Fibroblast of lung (primary cell): ENCODE results near the gene SUFU. TPM values are rescaled to one million over a fixed set of nuclear protein-coding genes. Genes with fewer than 3 reads are reported as not detected.

ENCODE experiments used
- DNase-seq, 2 donors: peaks; one replicate each; pipeline versions ENCODE4 v3.0.0 to v3.0.0-alpha.2; 2010; ENCODE audit warnings: low read depth in 2 of 2
- H2AFZ ChIP-seq: 2 replicates; pipeline ENCODE4 v1.5.1; 2012; ENCODE audit warnings: low read length, control low read depth, inconsistent platforms
- H3K27ac ChIP-seq: 2 replicates; pipeline ENCODE4 v1.5.1; 2011; ENCODE audit warnings: low read length, control low read depth; ENCODE audit not compliant: insufficient read depth
- H3K27me3 ChIP-seq: 2 replicates; pipeline ENCODE4 v1.5.1; 2011; ENCODE audit warnings: mild to moderate bottlenecking, low read length; ENCODE audit not compliant: control insufficient read depth, insufficient read depth
- H3K36me3 ChIP-seq: 2 replicates; pipeline ENCODE4 v1.5.1; 2011; ENCODE audit warnings: low read length; ENCODE audit not compliant: control insufficient read depth, insufficient read depth
- H3K4me1 ChIP-seq: 2 replicates; pipeline ENCODE4 v1.5.1; 2011; ENCODE audit warnings: low read length; ENCODE audit not compliant: control insufficient read depth, insufficient read depth; ENCODE audit errors: extremely low read depth
- H3K4me2 ChIP-seq: 2 replicates; pipeline ENCODE4 v1.5.1; 2011; ENCODE audit warnings: low read length, control low read depth; ENCODE audit not compliant: insufficient read depth; ENCODE audit errors: extremely low read depth
- H3K4me3 ChIP-seq, 4 experiments: fragments of 200-600 bp in 1 of 4; sonication (generic) in 1 of 4; replicated peaks in 1 of 4; 2 replicates each; pipeline ENCODE4 v1.5.1; 2011 to 2016; ENCODE audit warnings: low read length in 4 of 4, low read depth in 3 of 4, mild to moderate bottlenecking in 3 of 4, control low read depth in 2 of 4, inconsistent platforms in 1 of 4, mixed read lengths in 1 of 4; ENCODE audit not compliant: insufficient read depth in 1 of 4; ENCODE audit errors: control extremely low read depth in 1 of 4
- H3K79me2 ChIP-seq: 2 replicates; pipeline ENCODE4 v1.5.1; 2012; ENCODE audit warnings: mild to moderate bottlenecking, low read length, inconsistent platforms; ENCODE audit not compliant: control insufficient read depth, insufficient read depth
- H3K9ac ChIP-seq: 2 replicates; pipeline ENCODE4 v1.5.1; 2011; ENCODE audit warnings: mild to moderate bottlenecking, low read length, control low read depth; ENCODE audit not compliant: insufficient read depth
- H3K9me3 ChIP-seq: 2 replicates; pipeline ENCODE4 v1.5.1; 2012; ENCODE audit warnings: low read depth, low read length; ENCODE audit not compliant: control insufficient read depth, insufficient read depth
- H4K20me1 ChIP-seq: 2 replicates; pipeline ENCODE4 v1.5.1; 2011; ENCODE audit warnings: low read length; ENCODE audit not compliant: control insufficient read depth, insufficient read depth; ENCODE audit errors: extremely low read depth
- EZH2 ChIP-seq: IDR thresholded peaks from 2 replicates; pipeline ENCODE4 v1.5.1; 2012; ENCODE audit warnings: low read length, control low read depth, mild to moderate bottlenecking; ENCODE audit errors: missing control alignments
- polyA plus RNA-seq, 2 donors: library from polyadenylated mRNA; depleted of rRNA in 1 of 2; stranded (reverse) in 1 of 2; unstranded in 1 of 2; fragments of >200 nt; gene quantifications; 2 replicates each; pipeline ENCODE4 v1.2.1, GENCODE V29; 2011 to 2012; ENCODE audit warnings: missing spikeins in 1 of 2
- total RNA-seq: library from RNA; depleted of rRNA; stranded (reverse); fragments of >200 nt; gene quantifications from 2 replicates; pipeline ENCODE4 v1.2.1, GENCODE V29; 2014
- TF ChIP-seq, protein P1 (sequence below), 2 donors: IDR thresholded peaks in 1 of 2; conservative IDR thresholded peaks in 1 of 2; 1 replicate in 1 of 2; 2 replicates in 1 of 2; pipeline ENCODE4 v1.5.1; 2011 to 2012; ENCODE audit warnings: low read length in 2 of 2, control low read depth in 1 of 2, inconsistent platforms in 1 of 2, low read depth in 1 of 2, mild to moderate bottlenecking in 1 of 2

SUFU gene
- total and polyA plus RNA-seq, 2 donors (not counting 1 experiment from before 2014, with no cell fraction given): 4.3 to 5.6 TPM

DNA sequence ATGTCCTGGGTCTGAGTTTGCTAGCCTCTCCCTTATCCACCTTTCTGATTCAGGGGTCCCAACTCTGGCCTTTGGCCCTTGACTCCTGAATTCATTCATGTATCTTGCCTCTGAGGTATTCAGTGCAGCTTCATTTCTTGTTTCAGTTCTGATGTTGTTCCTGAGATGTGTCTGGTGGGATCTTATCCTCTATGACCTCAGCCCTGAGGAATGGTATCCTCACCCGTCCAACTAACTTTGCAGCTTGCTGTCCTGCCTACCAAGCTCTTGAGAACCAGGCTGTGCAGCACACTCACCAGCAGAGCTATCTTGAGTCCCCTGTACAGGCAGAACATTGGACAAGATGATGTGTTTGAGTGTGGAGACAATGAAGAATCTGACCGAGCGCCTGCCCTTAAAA is 13.8 kb downstream of the SUFU start:
- peak overlapping the region; percentile 19 for H3K4me2 ChIP-seq
- H3K36me3 ChIP-seq: no peaks in the 10 kb centered on the region
- H3K9me3 ChIP-seq: no peaks in the 10 kb centered on the region
- no peak overlapping the region for H3K4me3 ChIP-seq
- TF ChIP-seq EZH2: no peak
- TF ChIP-seq, protein P1, sequence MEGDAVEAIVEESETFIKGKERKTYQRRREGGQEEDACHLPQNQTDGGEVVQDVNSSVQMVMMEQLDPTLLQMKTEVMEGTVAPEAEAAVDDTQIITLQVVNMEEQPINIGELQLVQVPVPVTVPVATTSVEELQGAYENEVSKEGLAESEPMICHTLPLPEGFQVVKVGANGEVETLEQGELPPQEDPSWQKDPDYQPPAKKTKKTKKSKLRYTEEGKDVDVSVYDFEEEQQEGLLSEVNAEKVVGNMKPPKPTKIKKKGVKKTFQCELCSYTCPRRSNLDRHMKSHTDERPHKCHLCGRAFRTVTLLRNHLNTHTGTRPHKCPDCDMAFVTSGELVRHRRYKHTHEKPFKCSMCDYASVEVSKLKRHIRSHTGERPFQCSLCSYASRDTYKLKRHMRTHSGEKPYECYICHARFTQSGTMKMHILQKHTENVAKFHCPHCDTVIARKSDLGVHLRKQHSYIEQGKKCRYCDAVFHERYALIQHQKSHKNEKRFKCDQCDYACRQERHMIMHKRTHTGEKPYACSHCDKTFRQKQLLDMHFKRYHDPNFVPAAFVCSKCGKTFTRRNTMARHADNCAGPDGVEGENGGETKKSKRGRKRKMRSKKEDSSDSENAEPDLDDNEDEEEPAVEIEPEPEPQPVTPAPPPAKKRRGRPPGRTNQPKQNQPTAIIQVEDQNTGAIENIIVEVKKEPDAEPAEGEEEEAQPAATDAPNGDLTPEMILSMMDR (conservative IDR thresholded peaks at IDR 0.05 in 1 of 2, IDR thresholded peaks at IDR 0.05 in 1 of 2; ENCODE audit: low read depth in 1 of 2, low read length in 2 of 2): no peak
- no peaks in the 10 kb centered on the region for H3K79me2 ChIP-seq
- H3K9ac ChIP-seq: no peak overlapping the region
- no peaks in the 10 kb centered on the region for H4K20me1 ChIP-seq
- H2AFZ ChIP-seq: no peak overlapping the region
- H3K27me3 ChIP-seq: no peaks in the 10 kb centered on the region
- peaks cover 3% of the 10 kb centered on the region for H3K4me1 ChIP-seq
- no peak overlapping the region for H3K27ac ChIP-seq
- DNase-seq: peak in 1 of 2 donors; percentile 72

DNA sequence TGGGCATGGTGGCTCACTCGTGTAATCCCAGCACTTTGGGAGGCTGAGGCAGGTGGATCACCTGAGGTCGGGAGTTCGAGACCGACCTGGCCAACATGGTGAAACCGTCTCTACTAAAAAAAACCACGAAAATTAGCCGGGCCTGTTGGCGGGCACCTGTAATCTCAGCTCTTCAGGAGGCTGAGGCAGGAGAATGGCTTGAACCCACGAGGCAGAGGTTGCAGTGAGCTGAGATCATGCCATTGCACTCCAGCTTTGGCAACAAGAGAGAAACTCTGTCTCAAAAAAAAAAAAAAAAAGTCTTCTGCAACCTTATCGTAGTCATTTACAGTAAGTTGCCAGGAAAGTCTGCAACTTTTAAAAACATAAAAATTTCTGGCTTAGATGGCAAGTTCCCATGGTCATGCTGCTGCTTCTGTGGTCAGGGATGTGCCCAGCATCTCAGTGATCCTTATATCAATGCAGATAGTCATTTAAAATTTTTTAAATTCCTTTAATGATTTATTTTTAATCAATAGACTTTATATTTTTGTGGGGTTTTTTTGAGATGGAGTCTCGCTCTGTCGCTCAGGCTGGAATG is 15.6 kb downstream of the SUFU start:
- Histone ChIP-seq H3K4me3 (no peak overlapping the region), H3K4me1 (peaks cover 3% of the 10 kb centered on the region), H4K20me1 (no peaks in the 10 kb centered on the region), H3K4me2 (no peak overlapping the region), H3K9ac (no peak overlapping the region), H2AFZ (no peak overlapping the region), H3K27ac (no peak overlapping the region), H3K36me3 (no peaks in the 10 kb centered on the region), H3K79me2 (no peaks in the 10 kb centered on the region), H3K27me3 (no peaks in the 10 kb centered on the region), H3K9me3 (no peaks in the 10 kb centered on the region)
- no peak for DNase-seq
- TF ChIP-seq, protein P1 (conservative IDR thresholded peaks at IDR 0.05 in 1 of 2, IDR thresholded peaks at IDR 0.05 in 1 of 2; ENCODE audit: low read depth in 1 of 2, low read length in 2 of 2): no peak
- TF ChIP-seq EZH2: no peak

DNA sequence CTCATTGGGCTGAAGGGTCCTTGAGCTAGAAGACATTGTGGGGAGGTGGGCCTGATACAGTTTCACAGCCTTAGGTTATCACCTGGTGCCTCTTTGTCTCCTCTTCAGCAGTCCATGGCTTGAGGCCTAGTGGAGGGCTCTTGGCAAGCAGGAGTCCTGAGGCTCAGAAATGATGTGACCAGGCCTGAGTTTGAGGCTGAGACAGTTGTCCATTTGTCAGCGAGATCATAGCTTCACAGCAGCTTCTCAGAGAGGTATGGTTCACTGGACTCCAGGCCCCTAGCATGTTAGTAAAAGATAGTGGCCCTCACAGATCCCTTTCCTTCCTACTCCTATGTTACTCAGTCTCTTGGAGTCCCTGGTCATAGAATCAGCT is 19.1 kb downstream of the SUFU start:
- H3K4me2 ChIP-seq: no peak overlapping the region
- peak overlapping the region; percentile 22 for H3K27ac ChIP-seq
- H3K79me2 ChIP-seq: no peaks in the 10 kb centered on the region
- H3K36me3 ChIP-seq: no peaks in the 10 kb centered on the region
- TF ChIP-seq EZH2: no peak
- TF ChIP-seq, protein P1 (conservative IDR thresholded peaks at IDR 0.05 in 1 of 2, IDR thresholded peaks at IDR 0.05 in 1 of 2; ENCODE audit: low read depth in 1 of 2, low read length in 2 of 2): no peak
- H4K20me1 ChIP-seq: no peaks in the 10 kb centered on the region
- H3K9ac ChIP-seq: no peak overlapping the region
- H2AFZ ChIP-seq: no peak overlapping the region
- H3K27me3 ChIP-seq: no peaks in the 10 kb centered on the region
- H3K9me3 ChIP-seq: no peaks in the 10 kb centered on the region
- DNase-seq: no peak
- H3K4me3 ChIP-seq: no peak overlapping the region
- H3K4me1 ChIP-seq: no peaks in the 10 kb centered on the region
